ENCODE data around the gene ERBB3.

The ERBB3 gene

DNA sequence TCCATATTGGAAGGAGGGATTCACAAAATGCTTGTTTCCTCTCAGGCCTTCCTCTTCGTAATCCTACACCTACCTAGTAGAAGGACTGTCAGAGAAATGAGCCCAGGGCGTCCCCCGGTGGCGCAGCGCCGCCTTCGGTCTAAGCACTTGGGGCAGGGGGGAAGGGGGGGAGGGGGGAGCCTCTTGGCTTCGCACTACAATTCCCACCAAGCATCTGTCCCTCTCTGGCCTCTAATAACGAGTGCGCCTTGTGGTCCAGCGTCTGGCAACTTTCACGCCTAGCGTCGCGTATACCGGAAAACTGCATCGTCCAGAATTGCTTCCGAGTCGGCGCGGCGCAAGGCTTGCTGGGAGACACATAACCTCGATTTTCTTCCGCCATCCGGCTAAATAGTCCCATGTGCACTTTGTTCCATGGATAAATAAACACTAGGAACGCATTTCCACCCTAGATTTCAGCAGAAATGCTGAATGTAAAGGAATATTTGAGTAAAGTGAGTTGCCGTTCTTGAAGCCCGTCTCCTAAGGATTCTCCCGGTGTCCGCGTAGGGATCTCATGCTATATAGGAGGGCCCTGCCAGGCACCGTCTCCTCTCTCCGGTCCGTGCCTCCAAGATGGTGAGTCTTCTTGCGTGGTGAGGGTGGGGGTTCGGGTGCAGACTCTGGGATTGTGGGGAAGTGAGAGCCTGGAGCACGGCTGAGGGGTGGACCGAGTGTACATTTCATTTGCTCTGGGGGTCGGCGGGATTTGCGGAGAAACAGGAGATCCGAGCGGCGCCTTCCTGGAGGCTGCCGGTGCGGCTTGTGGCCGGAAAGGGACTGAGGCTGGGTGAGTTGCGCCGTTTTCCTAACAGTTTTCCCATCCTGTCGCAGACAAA is 38.2 kb upstream of the ERBB3 start, which contains the start of gene RPS26 (continued):
- no peak; the same call in 1 of the 2 replicates for TF ChIP-seq BCL6B (tag by site-specific recombination; IDR thresholded peaks at IDR 0.05)
- TF ChIP-seq ZEB2 (tag by site-specific recombination; IDR thresholded peaks at IDR 0.05) = peak; percentile 100
- TF ChIP-seq, protein P1, sequence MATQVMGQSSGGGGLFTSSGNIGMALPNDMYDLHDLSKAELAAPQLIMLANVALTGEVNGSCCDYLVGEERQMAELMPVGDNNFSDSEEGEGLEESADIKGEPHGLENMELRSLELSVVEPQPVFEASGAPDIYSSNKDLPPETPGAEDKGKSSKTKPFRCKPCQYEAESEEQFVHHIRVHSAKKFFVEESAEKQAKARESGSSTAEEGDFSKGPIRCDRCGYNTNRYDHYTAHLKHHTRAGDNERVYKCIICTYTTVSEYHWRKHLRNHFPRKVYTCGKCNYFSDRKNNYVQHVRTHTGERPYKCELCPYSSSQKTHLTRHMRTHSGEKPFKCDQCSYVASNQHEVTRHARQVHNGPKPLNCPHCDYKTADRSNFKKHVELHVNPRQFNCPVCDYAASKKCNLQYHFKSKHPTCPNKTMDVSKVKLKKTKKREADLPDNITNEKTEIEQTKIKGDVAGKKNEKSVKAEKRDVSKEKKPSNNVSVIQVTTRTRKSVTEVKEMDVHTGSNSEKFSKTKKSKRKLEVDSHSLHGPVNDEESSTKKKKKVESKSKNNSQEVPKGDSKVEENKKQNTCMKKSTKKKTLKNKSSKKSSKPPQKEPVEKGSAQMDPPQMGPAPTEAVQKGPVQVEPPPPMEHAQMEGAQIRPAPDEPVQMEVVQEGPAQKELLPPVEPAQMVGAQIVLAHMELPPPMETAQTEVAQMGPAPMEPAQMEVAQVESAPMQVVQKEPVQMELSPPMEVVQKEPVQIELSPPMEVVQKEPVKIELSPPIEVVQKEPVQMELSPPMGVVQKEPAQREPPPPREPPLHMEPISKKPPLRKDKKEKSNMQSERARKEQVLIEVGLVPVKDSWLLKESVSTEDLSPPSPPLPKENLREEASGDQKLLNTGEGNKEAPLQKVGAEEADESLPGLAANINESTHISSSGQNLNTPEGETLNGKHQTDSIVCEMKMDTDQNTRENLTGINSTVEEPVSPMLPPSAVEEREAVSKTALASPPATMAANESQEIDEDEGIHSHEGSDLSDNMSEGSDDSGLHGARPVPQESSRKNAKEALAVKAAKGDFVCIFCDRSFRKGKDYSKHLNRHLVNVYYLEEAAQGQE (tag by site-specific recombination; IDR thresholded peaks at IDR 0.05) = peak; percentile 67; the same call in 1 of the 2 replicates
- no peak for TF ChIP-seq ZNF37A (tag by site-specific recombination; IDR thresholded peaks at IDR 0.05)
- 0 out of 2 replicates have a peak, but pooled peaks have one; percentile 8 for TF ChIP-seq ZNF426 (tag by site-specific recombination; IDR thresholded peaks at IDR 0.05)
- TF ChIP-seq, protein P2, sequence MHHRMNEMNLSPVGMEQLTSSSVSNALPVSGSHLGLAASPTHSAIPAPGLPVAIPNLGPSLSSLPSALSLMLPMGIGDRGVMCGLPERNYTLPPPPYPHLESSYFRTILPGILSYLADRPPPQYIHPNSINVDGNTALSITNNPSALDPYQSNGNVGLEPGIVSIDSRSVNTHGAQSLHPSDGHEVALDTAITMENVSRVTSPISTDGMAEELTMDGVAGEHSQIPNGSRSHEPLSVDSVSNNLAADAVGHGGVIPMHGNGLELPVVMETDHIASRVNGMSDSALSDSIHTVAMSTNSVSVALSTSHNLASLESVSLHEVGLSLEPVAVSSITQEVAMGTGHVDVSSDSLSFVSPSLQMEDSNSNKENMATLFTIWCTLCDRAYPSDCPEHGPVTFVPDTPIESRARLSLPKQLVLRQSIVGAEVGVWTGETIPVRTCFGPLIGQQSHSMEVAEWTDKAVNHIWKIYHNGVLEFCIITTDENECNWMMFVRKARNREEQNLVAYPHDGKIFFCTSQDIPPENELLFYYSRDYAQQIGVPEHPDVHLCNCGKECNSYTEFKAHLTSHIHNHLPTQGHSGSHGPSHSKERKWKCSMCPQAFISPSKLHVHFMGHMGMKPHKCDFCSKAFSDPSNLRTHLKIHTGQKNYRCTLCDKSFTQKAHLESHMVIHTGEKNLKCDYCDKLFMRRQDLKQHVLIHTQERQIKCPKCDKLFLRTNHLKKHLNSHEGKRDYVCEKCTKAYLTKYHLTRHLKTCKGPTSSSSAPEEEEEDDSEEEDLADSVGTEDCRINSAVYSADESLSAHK (tag by site-specific recombination; IDR thresholded peaks at IDR 0.05) = peak; percentile 81
- peak; percentile 66; the same call in 1 of the 2 replicates for TF ChIP-seq ZNF600 (tag by site-specific recombination; IDR thresholded peaks at IDR 0.05)
- TF ChIP-seq, protein P3, sequence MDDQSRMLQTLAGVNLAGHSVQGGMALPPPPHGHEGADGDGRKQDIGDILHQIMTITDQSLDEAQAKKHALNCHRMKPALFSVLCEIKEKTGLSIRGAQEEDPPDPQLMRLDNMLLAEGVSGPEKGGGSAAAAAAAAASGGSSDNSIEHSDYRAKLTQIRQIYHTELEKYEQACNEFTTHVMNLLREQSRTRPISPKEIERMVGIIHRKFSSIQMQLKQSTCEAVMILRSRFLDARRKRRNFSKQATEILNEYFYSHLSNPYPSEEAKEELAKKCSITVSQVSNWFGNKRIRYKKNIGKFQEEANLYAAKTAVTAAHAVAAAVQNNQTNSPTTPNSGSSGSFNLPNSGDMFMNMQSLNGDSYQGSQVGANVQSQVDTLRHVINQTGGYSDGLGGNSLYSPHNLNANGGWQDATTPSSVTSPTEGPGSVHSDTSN (CRISPR knock-in tag; IDR thresholded peaks at IDR 0.05) = peak; percentile 73
- TF ChIP-seq ZNF157 (tag by site-specific recombination; IDR thresholded peaks at IDR 0.05) = 0 out of 2 replicates have a peak, but pooled peaks have one; percentile 47
- no peak for TF ChIP-seq ZSCAN16 (tag by site-specific recombination; IDR thresholded peaks at IDR 0.05)
- TF ChIP-seq SCRT2 (tag by site-specific recombination; IDR thresholded peaks at IDR 0.05) = 0 out of 2 replicates have a peak, but pooled peaks have one; percentile 20
- TF ChIP-seq ZNF140 (tag by site-specific recombination; IDR thresholded peaks at IDR 0.05) = no peak
- peak; percentile 69 for TF ChIP-seq ZBTB20 (tag by site-specific recombination; IDR thresholded peaks at IDR 0.05)
- peak; percentile 97 for TF ChIP-seq SP3 (tag by site-specific recombination; IDR thresholded peaks at IDR 0.05)
- no peak for TF ChIP-seq ZNF184 (tag by site-specific recombination; IDR thresholded peaks at IDR 0.05)
- TF ChIP-seq, protein P4, sequence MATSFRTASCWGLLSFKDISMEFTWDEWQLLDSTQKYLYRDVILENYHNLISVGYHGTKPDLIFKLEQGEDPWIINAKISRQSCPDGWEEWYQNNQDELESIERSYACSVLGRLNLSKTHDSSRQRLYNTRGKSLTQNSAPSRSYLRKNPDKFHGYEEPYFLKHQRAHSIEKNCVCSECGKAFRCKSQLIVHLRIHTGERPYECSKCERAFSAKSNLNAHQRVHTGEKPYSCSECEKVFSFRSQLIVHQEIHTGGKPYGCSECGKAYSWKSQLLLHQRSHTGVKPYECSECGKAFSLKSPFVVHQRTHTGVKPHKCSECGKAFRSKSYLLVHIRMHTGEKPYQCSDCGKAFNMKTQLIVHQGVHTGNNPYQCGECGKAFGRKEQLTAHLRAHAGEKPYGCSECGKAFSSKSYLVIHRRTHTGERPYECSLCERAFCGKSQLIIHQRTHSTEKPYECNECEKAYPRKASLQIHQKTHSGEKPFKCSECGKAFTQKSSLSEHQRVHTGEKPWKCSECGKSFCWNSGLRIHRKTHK (tag by site-specific recombination; IDR thresholded peaks at IDR 0.05) = no peak
- TF ChIP-seq ZNF248 (tag by site-specific recombination; IDR thresholded peaks at IDR 0.05) = no peak
- TF ChIP-seq GLI4 (tag by site-specific recombination; IDR thresholded peaks at IDR 0.05) = peak; percentile 65; the same call in 1 of the 2 replicates
- TF ChIP-seq ZNF174 (tag by site-specific recombination; IDR thresholded peaks at IDR 0.05) = no peak
- TF ChIP-seq ZNF404 (tag by site-specific recombination; IDR thresholded peaks at IDR 0.05) = 0 out of 2 replicates have a peak, but pooled peaks have one; percentile 39
- TF ChIP-seq GLI2 (tag by site-specific recombination; IDR thresholded peaks at IDR 0.05; ENCODE audit: borderline replicate concordance, low read depth) = no peak
- TF ChIP-seq ZNF549 (tag by site-specific recombination; IDR thresholded peaks at IDR 0.05) = no peak
- no peak for TF ChIP-seq ZNF830 (tag by site-specific recombination; IDR thresholded peaks at IDR 0.05; ENCODE audit: low read depth)
- TF ChIP-seq ZNF792 (tag by site-specific recombination; IDR thresholded peaks at IDR 0.05) = no peak
- TF ChIP-seq ZNF660 (tag by site-specific recombination; IDR thresholded peaks at IDR 0.05) = peak; percentile 83
- TF ChIP-seq ZNF843 (tag by site-specific recombination; IDR thresholded peaks at IDR 0.05) = peak; percentile 77
- TF ChIP-seq KLF7 (tag by site-specific recombination; IDR thresholded peaks at IDR 0.05; ENCODE audit: borderline replicate concordance) = peak; percentile 90

Data from HEK293 (cell line).